Esophagus muscularis mucosa (tissue), 4 donors: Measurements from ENCODE around the gene HS6ST2.

Source experiments
- EP300 ChIP-seq: sonication (generic); formaldehyde crosslinking; IDR thresholded peaks from one replicate; pipeline ENCODE4 v1.6.1; 2017; ENCODE audit warnings: antibody characterized with exemption
- POLR2A ChIP-seq: fragments of 450-650 bp; IDR thresholded peaks from one replicate; pipeline ENCODE4 v1.6.1; 2017; ENCODE audit warnings: antibody characterized with exemption, moderate library complexity, mild to moderate bottlenecking, low read depth
- POLR2AphosphoS5 ChIP-seq, 2 donors: sonication (generic); formaldehyde crosslinking; IDR thresholded peaks; one replicate each; pipeline ENCODE4 v1.6.1; 2017; ENCODE audit warnings: antibody characterized with exemption in 2 of 2
- TF ChIP-seq, protein P1 (sequence below), 3 experiments: fragments of 200-600 bp in 2 of 3; fragments of 450-650 bp in 1 of 3; sonication (generic) in 2 of 3; IDR thresholded peaks; one replicate each; pipeline ENCODE4 v1.5.1; 2017 to 2019; ENCODE audit warnings: antibody characterized with exemption in 3 of 3, mild to moderate bottlenecking in 2 of 3, moderate library complexity in 1 of 3

DNA sequence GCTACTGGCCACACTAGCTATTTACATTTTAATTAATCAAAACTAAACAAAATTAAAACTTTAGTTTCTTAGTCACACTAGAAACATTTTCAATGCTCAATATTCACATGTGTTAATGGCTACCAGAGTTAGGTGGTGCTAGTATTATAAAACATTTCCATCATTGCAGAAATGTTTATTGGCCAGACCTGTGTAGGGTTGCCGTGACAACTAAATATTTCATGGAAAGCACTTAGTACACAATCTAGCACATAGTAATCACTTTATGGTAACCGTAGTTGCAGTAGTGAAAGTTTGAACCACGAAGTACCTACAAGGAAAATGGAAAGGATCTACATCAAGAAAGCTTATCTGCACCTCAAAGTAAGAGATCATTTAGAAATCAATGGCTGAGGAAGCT lies 95.9 kb downstream of the HS6ST2 start:
- TF ChIP-seq POLR2A (no peak), POLR2AphosphoS5 (IDR thresholded peaks at IDR 0.05) (no peak), EP300 (no peak)
- TF ChIP-seq, protein P1, sequence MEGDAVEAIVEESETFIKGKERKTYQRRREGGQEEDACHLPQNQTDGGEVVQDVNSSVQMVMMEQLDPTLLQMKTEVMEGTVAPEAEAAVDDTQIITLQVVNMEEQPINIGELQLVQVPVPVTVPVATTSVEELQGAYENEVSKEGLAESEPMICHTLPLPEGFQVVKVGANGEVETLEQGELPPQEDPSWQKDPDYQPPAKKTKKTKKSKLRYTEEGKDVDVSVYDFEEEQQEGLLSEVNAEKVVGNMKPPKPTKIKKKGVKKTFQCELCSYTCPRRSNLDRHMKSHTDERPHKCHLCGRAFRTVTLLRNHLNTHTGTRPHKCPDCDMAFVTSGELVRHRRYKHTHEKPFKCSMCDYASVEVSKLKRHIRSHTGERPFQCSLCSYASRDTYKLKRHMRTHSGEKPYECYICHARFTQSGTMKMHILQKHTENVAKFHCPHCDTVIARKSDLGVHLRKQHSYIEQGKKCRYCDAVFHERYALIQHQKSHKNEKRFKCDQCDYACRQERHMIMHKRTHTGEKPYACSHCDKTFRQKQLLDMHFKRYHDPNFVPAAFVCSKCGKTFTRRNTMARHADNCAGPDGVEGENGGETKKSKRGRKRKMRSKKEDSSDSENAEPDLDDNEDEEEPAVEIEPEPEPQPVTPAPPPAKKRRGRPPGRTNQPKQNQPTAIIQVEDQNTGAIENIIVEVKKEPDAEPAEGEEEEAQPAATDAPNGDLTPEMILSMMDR (IDR thresholded peaks at IDR 0.05), result no peak
